IMR-90 (cell line): ENCODE results near the gene WIPF2. TPM values are rescaled to one million over a fixed set of nuclear protein-coding genes. Genes with fewer than 3 reads are reported as not detected.

Experiments
- ATAC-seq: fragments of 200-7000 bp; cut with Tn5 transposase; 2 replicates; pipeline ENCODE4 v1.9.1; 2020; ENCODE audit warnings: low read depth, mild to moderate bottlenecking, moderate library complexity
- BruUV-seq: library from RNA; stranded (reverse); fragments of 400-500 nt; replicated peaks from 2 replicates; lab custom pipeline; 2021; lab: Mats Ljungman, UMichigan
- CTCF ChIA-PET: fragments of 300-600 bp; formaldehyde crosslinking; extraction: SDS; loops from one replicate; lab custom pipeline; 2021; ENCODE audit warnings: antibody characterized with exemption; lab: Yijun Ruan, JAX
- POLR2A ChIA-PET: fragments of 300-600 bp; sonication (Branson Sonifier 250); formaldehyde crosslinking; loops from one replicate; lab custom pipeline; 2022; ENCODE audit warnings: antibody characterized with exemption; ENCODE audit not compliant: unreplicated experiment; lab: Charles Lee
- DNase-seq: peaks from one replicate; pipeline ENCODE4 v3.0.0; 2013
- H2AFZ ChIP-seq: replicated peaks from 2 replicates; pipeline ENCODE3; 2013; ENCODE audit warnings: low read length, mild to moderate bottlenecking; ENCODE audit not compliant: poor library complexity
- H2AK5ac ChIP-seq: 2 replicates; pipeline ENCODE4 v1.6.1; 2013; ENCODE audit warnings: low read depth, low read length, inconsistent platforms
- H2AK9ac ChIP-seq: replicated peaks from 2 replicates; pipeline ENCODE3; 2013; ENCODE audit warnings: mild to moderate bottlenecking, low read depth, low read length, moderate library complexity; ENCODE audit not compliant: poor library complexity
- H2BK120ac ChIP-seq: 2 replicates; pipeline ENCODE4 v1.6.1; 2013; ENCODE audit warnings: low read depth, low read length, inconsistent platforms
- H2BK15ac ChIP-seq: 3 replicates; pipeline ENCODE4 v1.6.1; 2013; ENCODE audit warnings: low read depth, low read length, inconsistent platforms
- H2BK20ac ChIP-seq: 2 replicates; pipeline ENCODE4 v1.6.1; 2013; ENCODE audit warnings: low read depth, mild to moderate bottlenecking, inconsistent platforms, low read length, moderate library complexity
- H2BK5ac ChIP-seq: 2 replicates; pipeline ENCODE4 v1.6.1; 2013; ENCODE audit warnings: mild to moderate bottlenecking, low read depth, low read length, inconsistent platforms; ENCODE audit not compliant: poor library complexity, severe bottlenecking
- H3K14ac ChIP-seq: replicated peaks from 2 replicates; pipeline ENCODE4 v1.6.1; 2013; ENCODE audit warnings: low read depth, low read length, inconsistent platforms
- H3K18ac ChIP-seq: 2 replicates; pipeline ENCODE4 v1.6.1; 2013; ENCODE audit warnings: low read depth, low read length, control low read depth
- H3K23ac ChIP-seq: 2 replicates; pipeline ENCODE4 v1.6.1; 2013; ENCODE audit warnings: low read depth, low read length, inconsistent platforms
- H3K27ac ChIP-seq: 2 replicates; pipeline ENCODE4 v1.5.1; 2013; ENCODE audit warnings: mild to moderate bottlenecking, control low read depth, low read length; ENCODE audit not compliant: insufficient read depth
- H3K27me3 ChIP-seq: 2 replicates; pipeline ENCODE4 v1.6.1; 2013; ENCODE audit warnings: low read length; ENCODE audit not compliant: control insufficient read depth, insufficient read depth
- H3K36me3 ChIP-seq: 2 replicates; pipeline ENCODE4 v1.6.1; 2013; ENCODE audit warnings: low read length, mixed read lengths; ENCODE audit not compliant: control insufficient read depth, insufficient read depth
- H3K4ac ChIP-seq: 2 replicates; pipeline ENCODE4 v1.6.1; 2013; ENCODE audit warnings: low read depth, low read length, inconsistent platforms
- H3K4me1 ChIP-seq: 2 replicates; pipeline ENCODE4 v1.6.1; 2013; ENCODE audit warnings: low read length, mixed read lengths; ENCODE audit not compliant: control insufficient read depth, insufficient read depth
- H3K4me2 ChIP-seq: 2 replicates; pipeline ENCODE4 v1.6.1; 2013; ENCODE audit warnings: low read depth, mild to moderate bottlenecking, control low read depth, low read length, moderate library complexity
- H3K4me3 ChIP-seq: 2 replicates; pipeline ENCODE4 v1.5.1; 2013; ENCODE audit warnings: low read depth, mild to moderate bottlenecking, control low read depth, low read length, moderate library complexity; ENCODE audit not compliant: insufficient read depth
- H3K56ac ChIP-seq: 2 replicates; pipeline ENCODE4 v1.6.1; 2013; ENCODE audit warnings: low read length, inconsistent platforms; ENCODE audit not compliant: insufficient read depth; ENCODE audit errors: extremely low read depth
- H3K79me1 ChIP-seq, 2 experiments: 2 replicates each; pipeline ENCODE4 v1.6.1; 2013; ENCODE audit warnings: low read length in 2 of 2, inconsistent platforms in 1 of 2, low read depth in 1 of 2
- H3K9ac ChIP-seq: 2 replicates; pipeline ENCODE4 v1.6.1; 2013; ENCODE audit warnings: low read depth, low read length, control low read depth
- H3K9me1 ChIP-seq: 2 replicates; pipeline ENCODE4 v1.6.1; 2013; ENCODE audit warnings: low read length, inconsistent platforms; ENCODE audit not compliant: insufficient read depth
- H3K9me3 ChIP-seq: 2 replicates; pipeline ENCODE4 v1.6.1; 2013; ENCODE audit warnings: low read length; ENCODE audit not compliant: control insufficient read depth, insufficient read depth
- H4K20me1 ChIP-seq: 2 replicates; pipeline ENCODE4 v1.6.1; 2013; ENCODE audit warnings: low read length, inconsistent platforms; ENCODE audit not compliant: insufficient read depth
- H4K5ac ChIP-seq: 2 replicates; pipeline ENCODE4 v1.6.1; 2013; ENCODE audit warnings: mild to moderate bottlenecking, low read depth, low read length, control low read depth
- H4K8ac ChIP-seq, 2 experiments: 2 replicates each; pipeline ENCODE4 v1.6.1; 2013; ENCODE audit warnings: low read depth in 2 of 2, low read length in 2 of 2, control low read depth in 1 of 2, inconsistent platforms in 1 of 2
- H4K91ac ChIP-seq: 2 replicates; pipeline ENCODE4 v1.6.1; 2013; ENCODE audit warnings: low read depth, low read length, inconsistent platforms; ENCODE audit not compliant: insufficient read depth
- CEBPB ChIP-seq: IDR thresholded peaks from 2 replicates; pipeline ENCODE4 v1.6.1; 2012; ENCODE audit warnings: low read depth, low read length, improper control_type of control experiment
- CHD1 ChIP-seq: IDR thresholded peaks from 2 replicates; pipeline ENCODE4 v1.6.1; 2012; ENCODE audit warnings: low read depth, low read length, improper control_type of control experiment
- CTCF ChIP-seq: conservative IDR thresholded peaks from 2 replicates; pipeline ENCODE4 v1.5.1; 2012; ENCODE audit warnings: mild to moderate bottlenecking, low read depth, low read length, improper control_type of control experiment
- ELK1 ChIP-seq: fragments of 150-350 bp; IDR thresholded peaks from 2 replicates; pipeline ENCODE4 v1.6.1; 2016; ENCODE audit warnings: low read depth, mild to moderate bottlenecking, low read length, moderate library complexity, borderline replicate concordance
- MAFK ChIP-seq: IDR thresholded peaks from 2 replicates; pipeline ENCODE4 v1.6.1; 2012; ENCODE audit warnings: low read depth, low read length, improper control_type of control experiment
- MAZ ChIP-seq: IDR thresholded peaks from 2 replicates; pipeline ENCODE4 v1.6.1; 2012; ENCODE audit warnings: low read depth, mild to moderate bottlenecking, low read length, improper control_type of control experiment, moderate library complexity, borderline replicate concordance
- MXI1 ChIP-seq: IDR thresholded peaks from 2 replicates; pipeline ENCODE4 v1.6.1; 2012; ENCODE audit warnings: low read depth, mild to moderate bottlenecking, low read length, moderate library complexity, borderline replicate concordance
- POLR2A ChIP-seq: IDR thresholded peaks from 2 replicates; pipeline ENCODE4 v1.6.1; 2012; ENCODE audit warnings: mild to moderate bottlenecking, low read depth, low read length
- RAD21 ChIP-seq: IDR thresholded peaks from 2 replicates; pipeline ENCODE4 v1.6.1; 2012; ENCODE audit warnings: low read length, improper control_type of control experiment
- RCOR1 ChIP-seq: IDR thresholded peaks from 2 replicates; pipeline ENCODE4 v1.6.1; 2012; ENCODE audit warnings: mild to moderate bottlenecking, low read length, improper control_type of control experiment; ENCODE audit not compliant: insufficient replicate concordance
- RFX5 ChIP-seq: IDR thresholded peaks from 2 replicates; pipeline ENCODE4 v1.8.0; 2012; ENCODE audit warnings: low read depth, mild to moderate bottlenecking, low read length, moderate library complexity
- SMC3 ChIP-seq: fragments of 150-350 bp; IDR thresholded peaks from 2 replicates; pipeline ENCODE4 v1.6.1; 2016; ENCODE audit warnings: low read depth, mild to moderate bottlenecking, antibody characterized with exemption, low read length, moderate library complexity
- USF2 ChIP-seq: fragments of 150-350 bp; IDR thresholded peaks from 2 replicates; pipeline ENCODE4 v1.6.1; 2017; ENCODE audit warnings: mild to moderate bottlenecking, antibody characterized with exemption, low read length, low read depth
- WGBS, 2 experiments: methylation state at CpG; one replicate each; pipeline versions ENCODE4 v1.1.5 to v1.1.7; 2013; ENCODE audit warnings: missing lambda C conversion rate in 2 of 2; ENCODE audit not compliant: insufficient read length in 1 of 2; ENCODE audit errors: extremely low coverage in 2 of 2; 5-methylcytosine and 5-hydroxymethylcytosine counted together
- dilution Hi-C: fragments of 300-500 bp; cut with HindIII; formaldehyde crosslinking; loops from one replicate; pipeline ENCODE4 v1.14.3; 2018; ENCODE audit warnings: low sequenced_read_pairs; ENCODE audit not compliant: unreplicated experiment
- in situ Hi-C: fragments of 300-500 bp; cut with MboI; formaldehyde crosslinking; loops from 3 replicates; pipeline ENCODE4 v1.14.3; 2019; ENCODE audit warnings: low sequenced_read_pairs, inconsistent platforms, mixed read lengths
- intact Hi-C: fragments of 100-400 bp; cut with micrococcal nuclease; formaldehyde crosslinking; loops from 2 replicates; pipeline ENCODE4 v1.10.0; 2022
- polyA plus RNA-seq, 3 experiments: library from polyadenylated mRNA; depleted of rRNA; stranded (reverse); fragments of >200 nt; gene quantifications; 2 replicates each; pipeline ENCODE4 v1.2.3, GENCODE V29; 2012; ENCODE audit warnings: low replicate concordance in 1 of 3
- total RNA-seq: library from RNA; depleted of rRNA; stranded (reverse); fragments of >200 nt; gene quantifications from 2 replicates; pipeline ENCODE4 v1.2.3, GENCODE V29; 2012

The WIPF2 gene
- total and polyA plus RNA-seq, 2 of the 4 experiments (the other 2 are of a cell fraction), result 2.0 to 8.9 TPM

DNA sequence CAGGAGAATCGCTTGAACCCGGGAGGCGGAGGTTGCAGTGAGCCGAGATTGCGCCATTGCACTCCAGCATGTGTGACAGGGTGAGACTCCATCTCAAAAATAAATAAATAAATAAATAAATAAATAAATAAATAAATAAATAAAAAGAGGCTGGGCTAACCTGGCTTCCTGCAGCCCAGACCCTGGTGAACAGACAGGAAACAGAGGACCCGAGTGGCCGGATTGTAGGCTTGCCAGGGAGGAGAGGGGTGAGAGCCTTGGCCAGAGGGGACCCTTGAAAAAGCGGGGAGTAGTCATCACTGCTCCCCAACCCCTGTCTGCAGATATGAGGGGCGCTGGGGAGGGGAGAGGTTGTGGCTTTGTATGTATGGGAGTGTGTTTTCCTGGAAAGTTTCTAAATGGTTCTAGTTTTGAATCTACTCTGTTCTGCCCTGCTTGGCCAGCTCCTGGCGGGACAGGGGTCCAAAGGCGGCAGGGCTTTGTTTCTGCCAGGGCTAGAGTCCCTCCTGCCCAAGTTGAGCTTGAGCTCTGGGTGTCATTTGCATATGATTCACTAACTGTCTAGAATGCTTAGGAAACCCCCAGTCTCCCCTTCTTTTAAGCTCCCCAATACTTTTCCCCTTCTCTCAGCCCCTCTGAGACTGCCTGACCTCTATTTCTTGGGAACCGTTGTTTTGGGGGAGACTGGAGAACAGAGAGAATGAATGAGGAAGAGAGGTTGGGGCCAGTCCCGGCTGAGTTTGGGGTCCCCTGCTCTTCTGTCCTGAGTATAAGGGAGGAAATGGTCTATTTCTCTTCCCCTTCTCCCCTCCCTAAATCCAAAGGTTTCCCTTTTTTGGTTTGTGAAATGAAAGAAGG lies 106.3 kb downstream of the WIPF2 start:
- DNase-seq (no peak), ATAC-seq (no peak)
- no peak overlapping the region for H2BK20ac ChIP-seq
- WGBS, 2 experiments, result 100% methylated on average over 3 of the region's 13 CpGs; no CpG with 5 or more reads in 1 of the 2 experiments
- no peaks in the 10 kb centered on the region for H3K36me3 ChIP-seq
- no peak overlapping the region for H2AK5ac ChIP-seq
- no peak overlapping the region for H2BK15ac ChIP-seq
- H3K23ac ChIP-seq, result no peak overlapping the region
- no TSS peak for BruUV-seq
- in situ Hi-C loops, result no loop called here
- no peak overlapping the region for H2BK5ac ChIP-seq
- no peak overlapping the region for H2AK9ac ChIP-seq
- H3K18ac ChIP-seq, result no peak overlapping the region
- peaks cover 61% of the 10 kb centered on the region for H4K20me1 ChIP-seq
- H4K91ac ChIP-seq, result no peak overlapping the region; the same call in 1 of the 2 replicates
- H3K9me3 ChIP-seq, result no peaks in the 10 kb centered on the region
- H4K8ac ChIP-seq, result no peak overlapping the region
- H3K4me1 ChIP-seq, result peaks cover 57% of the 10 kb centered on the region
- CTCF ChIA-PET, result interaction anchor here (1.1 kb wide), 1 partner anchor 72 kb away, joined by 3 read pairs; no protein-coding TSS in a partner anchor
- no peak overlapping the region for H3K56ac ChIP-seq
- no peak overlapping the region for H3K14ac ChIP-seq
- no peak overlapping the region for H3K4me2 ChIP-seq
- no peak overlapping the region for H3K4me3 ChIP-seq
- no peak overlapping the region for H3K27ac ChIP-seq
- TF ChIP-seq CEBPB, result no peak
- no peak for TF ChIP-seq MAZ
- TF ChIP-seq RFX5, result no peak
- TF ChIP-seq MXI1, result no peak
- no peak for TF ChIP-seq POLR2A
- TF ChIP-seq CHD1, result no peak
- TF ChIP-seq MAFK, result no peak
- no peak for TF ChIP-seq ELK1
- no peak for TF ChIP-seq RCOR1
- no peak for TF ChIP-seq USF2
- TF ChIP-seq SMC3, result no peak
- no peak for TF ChIP-seq CTCF
- no peak for TF ChIP-seq RAD21
- H3K4ac ChIP-seq, result no peak overlapping the region
- no peak overlapping the region for H2AFZ ChIP-seq
- no peaks in the 10 kb centered on the region for H3K27me3 ChIP-seq
- H4K5ac ChIP-seq, result no peak overlapping the region
- no peak overlapping the region for H3K9ac ChIP-seq
- H2BK120ac ChIP-seq, result no peak overlapping the region
- dilution Hi-C loops, result no loop called here
- peaks cover 37% of the 10 kb centered on the region for H3K9me1 ChIP-seq
- POLR2A ChIA-PET, result no interaction called here
- intact Hi-C loops, result no loop called here
- H3K79me1 ChIP-seq, result peaks cover 15 to 95% of the 10 kb centered on the region in 2 experiments
